Fibroblast of skin of right quadriceps (primary cell): ENCODE data around the gene SH3BP1.
"Not testable (repeated sequence)": the region's sequence is repeated elsewhere in the genome, so short reads cannot be mapped to it uniquely, and the experiment has no call there.

ENCODE experiments used
- DNase-seq: peaks from one replicate; pipeline ENCODE4 v3.0.0-alpha.2; 2013

The SH3BP1 gene

GRCh38 chr22:37681001-37681424 lies 41.5 kb downstream of the SH3BP1 start:
- peak; percentile 72 for DNase-seq

- peak; percentile 76 for DNase-seq
Observed at GRCh38 chr22:37681556-37682049, 42.1 kb downstream of the SH3BP1 start.

GRCh38 chr22:37684803-37685615 lies 45.5 kb downstream of the SH3BP1 start:
- no peak for DNase-seq

GRCh38 chr22:37686002-37686982 lies 46.8 kb downstream of the SH3BP1 start, which contains the start of gene NOL12:
Gene NOL12, plus strand, starts transcription at chr22:37686343. Its CDS starts 50 bp downstream, at chr22:37686393.
- DNase-seq, result peak; percentile 87

GRCh38 chr22:37690407-37690806 lies 50.9 kb downstream of the SH3BP1 start:
- DNase-seq, result no peak

GRCh38 chr22:37690901-37691504 lies 51.5 kb downstream of the SH3BP1 start:
- no peak for DNase-seq

GRCh38 chr22:37692627-37693285 lies 53.3 kb downstream of the SH3BP1 start:
- no peak for DNase-seq

GRCh38 chr22:37694131-37694530 lies 54.7 kb downstream of the SH3BP1 start:
- DNase-seq, result not testable (repeated sequence)

GRCh38 chr22:37696260-37696656 lies 56.8 kb downstream of the SH3BP1 start:
- not testable (repeated sequence) for DNase-seq

GRCh38 chr22:37696657-37697537 lies 57.4 kb downstream of the SH3BP1 start, which contains the start of gene TRIOBP:
Gene TRIOBP, plus strand, starts transcription at chr22:37697048. Its CDS starts 4,318 bp downstream, at chr22:37701366.
- peak; percentile 96 for DNase-seq

GRCh38 chr22:37697538-37697835 lies 58.0 kb downstream of the SH3BP1 start:
- no peak for DNase-seq

GRCh38 chr22:37701141-37701786 lies 61.8 kb downstream of the SH3BP1 start:
- DNase-seq, result no peak

GRCh38 chr22:37703906-37704305 lies 64.4 kb downstream of the SH3BP1 start:
- no peak for DNase-seq

- DNase-seq, result no peak
Observed at GRCh38 chr22:37704645-37705044, 65.2 kb downstream of the SH3BP1 start.

GRCh38 chr22:37705205-37705604 lies 65.7 kb downstream of the SH3BP1 start:
- DNase-seq, result no peak
